GM12878 (cell line): Measurements from ENCODE around the gene COL18A1. TPM values are rescaled to one million over a fixed set of nuclear protein-coding genes. Genes with fewer than 3 reads are reported as not detected.

Source experiments
- ATAC-seq: fragments of 200-7000 bp; cut with Tn5 transposase; 3 replicates; pipeline ENCODE4 v1.9.1; 2020; ENCODE audit warnings: mild to moderate bottlenecking, moderate library complexity
- BruUV-seq: library from RNA; stranded (reverse); fragments of 400-500 nt; replicated peaks from 2 replicates; lab custom pipeline; 2021; lab: Mats Ljungman, UMichigan
- CTCF ChIA-PET: fragments of 300-600 bp; sonication (Branson Sonifier 250); formaldehyde crosslinking; extraction: SDS; loops from one replicate; lab custom pipeline; 2021; ENCODE audit warnings: inconsistent platforms; lab: Yijun Ruan, JAX
- POLR2A ChIA-PET: fragments of 350-600 bp; formaldehyde crosslinking; extraction: SDS; loops from one replicate; lab custom pipeline; 2021; ENCODE audit warnings: inconsistent platforms; lab: Charles Lee
- RAD21 ChIA-PET: fragments of 300-600 bp; sonication (Branson Sonifier 250); formaldehyde crosslinking; loops from one replicate; lab custom pipeline; 2023; ENCODE audit warnings: antibody characterized with exemption; ENCODE audit not compliant: unreplicated experiment; lab: Charles Lee
- SMC1A ChIA-PET: fragments of 300-600 bp; sonication (Branson Sonifier 250); formaldehyde crosslinking; loops from one replicate; lab custom pipeline; 2023; ENCODE audit not compliant: unreplicated experiment, uncharacterized antibody; lab: Charles Lee
- DNase-seq: peaks from one replicate; pipeline ENCODE4 v3.0.0-alpha.2; 2011; ENCODE audit warnings: low read depth, low spot score
- FAIRE-seq: peaks from 3 replicates; lab custom pipeline; 2011; peaks lifted over from hg19 to GRCh38; lab: Jason Lieb, UNC
- H2AFZ ChIP-seq: 2 replicates; pipeline ENCODE4 v1.6.0; 2011; ENCODE audit warnings: low read depth, low read length, control low read depth; ENCODE audit not compliant: control insufficient read depth
- H3K27ac ChIP-seq: 2 replicates; pipeline ENCODE4 v1.5.1; 2011; ENCODE audit warnings: control low read depth; ENCODE audit not compliant: control insufficient read depth, insufficient read depth
- H3K27me3 ChIP-seq, 2 experiments: replicated peaks in 1 of 2; 2 replicates each; pipeline versions ENCODE4 v1.6.0 to v1.6.1; 2011; ENCODE audit warnings: low read length in 1 of 2; ENCODE audit not compliant: control insufficient read depth in 2 of 2, insufficient read depth in 2 of 2
- H3K36me3 ChIP-seq, 2 experiments: 2 replicates each; pipeline ENCODE4 v1.5.1; 2011; ENCODE audit warnings: low read length in 1 of 2; ENCODE audit not compliant: control insufficient read depth in 2 of 2, insufficient read depth in 2 of 2
- H3K4me1 ChIP-seq: 2 replicates; pipeline ENCODE4 v1.6.1; 2011; ENCODE audit warnings: mild to moderate bottlenecking, low read length, moderate library complexity, mixed read lengths; ENCODE audit not compliant: control insufficient read depth, insufficient read depth
- H3K4me2 ChIP-seq: 2 replicates; pipeline ENCODE4 v1.6.0; 2011; ENCODE audit warnings: control low read depth; ENCODE audit not compliant: control insufficient read depth, insufficient read depth
- H3K4me3 ChIP-seq: fragments of 200-600 bp; sonication (generic); 2 replicates; pipeline ENCODE4 v1.5.1; 2016
- H3K79me2 ChIP-seq: 2 replicates; pipeline ENCODE4 v1.6.0; 2011; ENCODE audit warnings: low read length; ENCODE audit not compliant: control insufficient read depth, insufficient read depth
- H3K9ac ChIP-seq: 2 replicates; pipeline ENCODE4 v1.8.0; 2011; ENCODE audit warnings: low read length, control low read depth, mixed read lengths; ENCODE audit not compliant: control insufficient read depth, insufficient read depth
- H3K9me3 ChIP-seq: replicated peaks from 3 replicates; pipeline ENCODE4 v1.5.1; 2011; ENCODE audit warnings: mild to moderate bottlenecking, low read length; ENCODE audit not compliant: control insufficient read depth, insufficient read depth
- H4K20me1 ChIP-seq: 2 replicates; pipeline ENCODE4 v1.6.0; 2011; ENCODE audit not compliant: control insufficient read depth, insufficient read depth
- CUX1 ChIP-seq: IDR thresholded peaks from 2 replicates; pipeline ENCODE4 v1.6.1; 2012; ENCODE audit warnings: improper control_type of control experiment, low read depth, low read length; ENCODE audit not compliant: insufficient replicate concordance
- E4F1 ChIP-seq: fragments of 450-650 bp; IDR thresholded peaks from 2 replicates; pipeline ENCODE4 v1.6.1; 2018; ENCODE audit warnings: borderline replicate concordance, mild to moderate bottlenecking; ENCODE audit not compliant: partially characterized antibody
- JUNB ChIP-seq: IDR thresholded peaks from 2 replicates; pipeline ENCODE4 v1.6.1; 2016; ENCODE audit warnings: antibody characterized with exemption, mild to moderate bottlenecking
- RUNX3 ChIP-seq: IDR thresholded peaks from 2 replicates; pipeline ENCODE4 v1.6.1; 2012; ENCODE audit warnings: low read length, inconsistent platforms
- SMARCA5 ChIP-seq: fragments of 450-650 bp; IDR thresholded peaks from 2 replicates; pipeline ENCODE4 v1.6.1; 2017; ENCODE audit warnings: mild to moderate bottlenecking
- TCF12 ChIP-seq: IDR thresholded peaks from 2 replicates; pipeline ENCODE4 v1.6.1; 2011; ENCODE audit warnings: low read depth, mild to moderate bottlenecking, low read length
- WGBS: methylation state at CpG from one replicate; pipeline ENCODE4 v1.1.6; 2016; ENCODE audit warnings: low lambda C conversion rate; ENCODE audit not compliant: insufficient replicate concordance, insufficient coverage; ENCODE audit errors: missing lambda C conversion rate; 5-methylcytosine and 5-hydroxymethylcytosine counted together
- in situ Hi-C: fragments of 300-500 bp; cut with MboI; formaldehyde crosslinking; loops from 9 replicates; pipeline ENCODE4 v1.14.3; 2018; ENCODE audit warnings: mixed read lengths
- intact Hi-C: fragments of 100-400 bp; cut with micrococcal nuclease; formaldehyde crosslinking; loops from one replicate; pipeline ENCODE4 v1.14.2; 2022; ENCODE audit not compliant: unreplicated experiment
- polyA plus RNA-seq, 11 experiments: library from polyadenylated mRNA; depleted of rRNA in 4 of 11; unstranded in 6 of 11; stranded (reverse) in 5 of 11; fragments of >200 nt; fragmentation: Nextera tagmentation in 4 of 11; fragmentation: Illumina TruSeq in 1 of 11; extraction: Ambion mirVana in 4 of 11; extraction: Trizol in 1 of 11; gene quantifications; 1 replicate in 1 of 11; 2 replicates in 10 of 11; pipeline versions ENCODE4 v1.2.1 to v1.2.3, GENCODE V29; 2011 to 2016; ENCODE audit warnings: inconsistent platforms in 2 of 11, missing spikeins in 2 of 11, low read depth in 1 of 11
- total RNA-seq, 4 experiments: library from RNA; depleted of rRNA in 3 of 4; stranded (reverse); fragments of >200 nt in 3 of 4; fragmentation: Illumina TruSeq in 1 of 4; extraction: Trizol in 1 of 4; gene quantifications; 2 replicates each; pipeline versions ENCODE4 v1.2.1 to v1.2.3, GENCODE V29; 2013 to 2021
- TF ChIP-seq, protein P1 (sequence below): IDR thresholded peaks from 2 replicates; pipeline ENCODE4 v1.6.1; 2011; ENCODE audit warnings: low read depth, low read length, improper control_type of control experiment, borderline replicate concordance
- TF ChIP-seq, protein P2 (sequence below): fragments of 450-650 bp; conservative IDR thresholded peaks from 2 replicates; pipeline ENCODE4 v1.6.1; 2017; ENCODE audit warnings: mild to moderate bottlenecking, moderate library complexity

COL18A1 gene
- total and polyA plus RNA-seq, 10 of the 15 experiments (the other 5 are each of a cell fraction or from before 2014, with no cell fraction given) = under 0.01 to 0.49 (median 0.09) TPM; not detected in 3

DNA sequence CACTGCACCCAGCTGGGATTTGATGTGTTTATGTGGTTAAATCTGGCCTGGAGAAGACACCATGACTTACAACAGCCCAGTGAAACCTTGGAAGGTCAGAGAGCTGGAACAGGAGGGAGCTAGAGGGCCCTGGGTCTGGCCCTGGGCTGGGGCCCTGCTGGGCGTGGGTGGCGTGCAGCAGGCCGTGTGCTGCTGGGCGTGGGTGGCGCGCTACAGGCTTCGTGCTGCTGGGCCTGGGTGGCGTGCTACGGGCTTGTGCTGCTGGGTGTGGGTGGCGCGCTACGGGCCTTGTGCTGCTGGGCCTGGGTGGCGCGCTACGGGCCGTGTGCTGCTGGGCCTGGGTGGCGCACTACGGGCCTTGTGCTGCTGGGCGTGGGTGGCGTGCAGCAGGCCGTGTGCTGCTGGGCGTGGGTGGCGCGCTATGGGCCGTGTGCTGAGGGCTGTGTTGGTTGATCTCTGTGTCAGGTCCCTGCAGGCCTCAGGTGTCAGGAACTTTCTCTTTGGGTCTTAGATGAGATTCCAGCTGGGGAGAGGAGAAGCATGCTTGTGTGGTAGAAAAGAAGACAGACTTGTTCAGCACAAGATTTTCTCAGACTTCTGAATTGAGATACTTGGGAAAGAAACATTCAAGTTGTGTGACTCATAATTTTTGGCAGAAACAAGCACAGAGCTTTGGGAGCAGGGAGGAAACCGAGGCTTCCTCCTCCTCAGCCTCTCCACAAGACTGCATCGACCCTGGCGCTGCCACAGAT lies 66.0 kb downstream of the COL18A1 start (continued):
- TF ChIP-seq JUNB = no peak
- 0 out of 2 replicates have a peak, but pooled peaks have one; percentile 6 for TF ChIP-seq RUNX3

DNA sequence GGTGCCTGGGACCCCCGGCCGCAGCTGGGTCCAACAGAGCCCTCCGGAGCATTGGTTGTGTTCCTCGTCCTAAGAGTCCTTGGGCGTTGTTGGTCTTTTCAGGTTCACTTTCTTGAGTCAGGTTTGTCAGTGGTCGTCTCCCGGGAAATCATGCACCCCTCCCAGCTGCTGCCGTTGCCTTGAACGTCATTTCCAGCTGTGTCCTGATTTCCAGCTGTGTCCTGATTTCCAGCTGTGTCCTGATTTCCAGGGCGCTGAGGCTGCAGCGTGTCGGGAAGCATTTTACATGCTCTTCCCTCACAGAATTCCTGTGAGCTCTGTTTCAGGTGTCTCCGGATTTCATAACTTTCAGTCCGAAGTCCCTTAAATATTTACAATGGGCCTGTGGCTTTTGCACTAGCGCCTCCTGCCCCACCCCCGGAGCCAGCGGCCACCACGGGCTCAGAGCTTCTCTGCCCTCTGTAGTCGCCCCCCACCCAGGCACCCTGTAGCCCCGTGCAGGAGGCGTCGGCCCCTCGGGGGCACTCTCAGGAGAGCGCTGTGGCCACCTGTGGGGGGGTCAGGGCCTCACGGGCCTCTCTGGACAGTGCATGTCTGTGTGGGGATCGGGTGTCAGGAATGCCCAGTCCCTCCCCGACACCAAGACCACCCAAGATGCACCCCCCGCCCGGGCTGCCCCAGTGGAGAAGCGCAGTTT lies 66.7 kb downstream of the COL18A1 start:
- Histone ChIP-seq H3K4me3 (no peak overlapping the region), H2AFZ (no peak overlapping the region), H3K27ac (no peak overlapping the region), H3K4me1 (no peaks in the 10 kb centered on the region), H3K79me2 (no peaks in the 10 kb centered on the region), H3K36me3 (no peaks in the 10 kb centered on the region), H3K27me3 (no peaks in the 10 kb centered on the region), H3K9ac (no peak overlapping the region), H3K9me3 (no peaks in the 10 kb centered on the region; the same call in 2 of the 3 replicates), H4K20me1 (no peaks in the 10 kb centered on the region), H3K4me2 (no peak overlapping the region)
- SMC1A ChIA-PET = no interaction called here
- 76% methylated on average over 29 of the region's 30 CpGs for WGBS
- FAIRE-seq = no peak
- no peak for DNase-seq
- BruUV-seq = no TSS peak
- in situ Hi-C loops (loop anchor here (25.0 kb wide), 1 partner anchor 341 kb away; no protein-coding TSS in a partner anchor), intact Hi-C loops (loop anchor here (10.0 kb wide), 2 partner anchors 73 to 353 kb away; partner anchors contain the start of gene SLC19A1)
- ATAC-seq = no peak
- POLR2A ChIA-PET = no interaction called here
- CTCF ChIA-PET = interaction anchor here (0.6 to 1.1 kb wide), 2 partner anchors 9 to 180 kb away, joined by 3 to 5 read pairs; no protein-coding TSS in a partner anchor
- RAD21 ChIA-PET = interaction anchor here (1.5 kb wide), 1 partner anchor 179 kb away, joined by 4 read pairs; no protein-coding TSS in a partner anchor
- TF ChIP-seq SMARCA5 (no peak), E4F1 (no peak), TCF12 (no peak), CUX1 (no peak)
- TF ChIP-seq, protein P1, sequence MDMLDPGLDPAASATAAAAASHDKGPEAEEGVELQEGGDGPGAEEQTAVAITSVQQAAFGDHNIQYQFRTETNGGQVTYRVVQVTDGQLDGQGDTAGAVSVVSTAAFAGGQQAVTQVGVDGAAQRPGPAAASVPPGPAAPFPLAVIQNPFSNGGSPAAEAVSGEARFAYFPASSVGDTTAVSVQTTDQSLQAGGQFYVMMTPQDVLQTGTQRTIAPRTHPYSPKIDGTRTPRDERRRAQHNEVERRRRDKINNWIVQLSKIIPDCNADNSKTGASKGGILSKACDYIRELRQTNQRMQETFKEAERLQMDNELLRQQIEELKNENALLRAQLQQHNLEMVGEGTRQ = no peak
- TF ChIP-seq, protein P2, sequence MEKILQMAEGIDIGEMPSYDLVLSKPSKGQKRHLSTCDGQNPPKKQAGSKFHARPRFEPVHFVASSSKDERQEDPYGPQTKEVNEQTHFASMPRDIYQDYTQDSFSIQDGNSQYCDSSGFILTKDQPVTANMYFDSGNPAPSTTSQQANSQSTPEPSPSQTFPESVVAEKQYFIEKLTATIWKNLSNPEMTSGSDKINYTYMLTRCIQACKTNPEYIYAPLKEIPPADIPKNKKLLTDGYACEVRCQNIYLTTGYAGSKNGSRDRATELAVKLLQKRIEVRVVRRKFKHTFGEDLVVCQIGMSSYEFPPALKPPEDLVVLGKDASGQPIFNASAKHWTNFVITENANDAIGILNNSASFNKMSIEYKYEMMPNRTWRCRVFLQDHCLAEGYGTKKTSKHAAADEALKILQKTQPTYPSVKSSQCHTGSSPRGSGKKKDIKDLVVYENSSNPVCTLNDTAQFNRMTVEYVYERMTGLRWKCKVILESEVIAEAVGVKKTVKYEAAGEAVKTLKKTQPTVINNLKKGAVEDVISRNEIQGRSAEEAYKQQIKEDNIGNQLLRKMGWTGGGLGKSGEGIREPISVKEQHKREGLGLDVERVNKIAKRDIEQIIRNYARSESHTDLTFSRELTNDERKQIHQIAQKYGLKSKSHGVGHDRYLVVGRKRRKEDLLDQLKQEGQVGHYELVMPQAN = no peak
